Neural progenitor cell (in vitro differentiated cells): ENCODE measurements around the gene QPCT.
"Not testable (repeated sequence)": the region's sequence is repeated elsewhere in the genome, so short reads cannot be mapped to it uniquely, and the experiment has no call there.

Experiments used
- CTCF ChIP-seq: fragments of 200-600 bp; sonication (generic); IDR thresholded peaks from 2 replicates; pipeline ENCODE4 v1.5.1; 2017; ENCODE audit warnings: antibody characterized with exemption, mild to moderate bottlenecking
- EZH2 ChIP-seq: fragments of 200-600 bp; sonication (generic); IDR thresholded peaks from 2 replicates; pipeline ENCODE4 v1.6.1; 2017; ENCODE audit warnings: antibody characterized with exemption, mild to moderate bottlenecking, moderate library complexity

- not testable (repeated sequence) for TF ChIP-seq CTCF, EZH2
These were observed 49.6 kb upstream of the QPCT start for GRCh38 chr2:37294858-37295257.
